Measurements from ENCODE around the gene LONP1. TPM values are rescaled to one million over a fixed set of nuclear protein-coding genes. Genes with fewer than 3 reads are reported as not detected.

The LONP1 gene
- polyA plus RNA-seq, 1 donor from 2014 or later: 43.1 TPM

DNA sequence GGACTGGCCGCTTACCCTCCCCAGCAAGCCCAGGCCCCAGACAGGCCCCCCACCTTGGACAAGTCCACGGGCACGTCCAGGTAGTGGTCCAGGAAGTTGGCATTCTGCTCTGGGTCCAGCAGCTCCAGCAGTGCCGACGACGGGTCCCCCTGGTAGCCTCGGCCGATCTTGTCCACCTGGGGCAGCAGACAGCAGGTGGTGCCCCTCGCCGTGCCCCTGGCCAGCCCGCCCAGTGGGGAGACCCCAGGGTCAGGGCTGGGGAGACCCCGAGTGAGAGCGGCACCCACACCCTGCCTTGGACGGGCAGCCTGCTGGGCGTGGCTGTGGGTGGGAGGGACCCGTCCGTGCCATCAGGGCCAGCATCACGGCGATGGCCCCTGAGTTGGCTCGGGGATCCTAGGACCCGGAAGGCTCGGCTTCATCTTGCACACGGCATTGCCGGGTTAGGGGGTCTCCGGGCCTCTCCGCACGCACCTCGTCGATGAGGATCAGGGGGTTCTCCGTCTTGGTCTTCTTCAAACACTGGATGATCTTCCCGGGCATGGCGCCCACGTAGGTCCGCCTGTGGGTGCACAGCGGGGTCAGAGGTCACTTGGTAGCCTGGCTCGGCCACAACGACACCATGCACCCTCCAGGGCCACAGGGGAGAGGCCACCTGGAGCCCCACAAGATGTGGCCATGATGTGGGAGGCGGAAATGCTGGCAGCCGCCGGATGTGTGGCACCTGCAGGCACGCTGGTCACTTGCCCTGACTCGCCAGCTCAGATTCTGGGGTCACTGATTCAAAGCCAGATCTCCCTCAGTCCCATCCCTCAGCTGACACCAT is 23.5 kb downstream of the LONP1 start:
- no peaks in the 10 kb centered on the region for H3K36me3 ChIP-seq (ENCODE audit: insufficient read depth, low read length)
- H3K9me2 ChIP-seq (ENCODE audit: insufficient read depth, low read length): no peaks in the 10 kb centered on the region
- TF ChIP-seq, protein P1, sequence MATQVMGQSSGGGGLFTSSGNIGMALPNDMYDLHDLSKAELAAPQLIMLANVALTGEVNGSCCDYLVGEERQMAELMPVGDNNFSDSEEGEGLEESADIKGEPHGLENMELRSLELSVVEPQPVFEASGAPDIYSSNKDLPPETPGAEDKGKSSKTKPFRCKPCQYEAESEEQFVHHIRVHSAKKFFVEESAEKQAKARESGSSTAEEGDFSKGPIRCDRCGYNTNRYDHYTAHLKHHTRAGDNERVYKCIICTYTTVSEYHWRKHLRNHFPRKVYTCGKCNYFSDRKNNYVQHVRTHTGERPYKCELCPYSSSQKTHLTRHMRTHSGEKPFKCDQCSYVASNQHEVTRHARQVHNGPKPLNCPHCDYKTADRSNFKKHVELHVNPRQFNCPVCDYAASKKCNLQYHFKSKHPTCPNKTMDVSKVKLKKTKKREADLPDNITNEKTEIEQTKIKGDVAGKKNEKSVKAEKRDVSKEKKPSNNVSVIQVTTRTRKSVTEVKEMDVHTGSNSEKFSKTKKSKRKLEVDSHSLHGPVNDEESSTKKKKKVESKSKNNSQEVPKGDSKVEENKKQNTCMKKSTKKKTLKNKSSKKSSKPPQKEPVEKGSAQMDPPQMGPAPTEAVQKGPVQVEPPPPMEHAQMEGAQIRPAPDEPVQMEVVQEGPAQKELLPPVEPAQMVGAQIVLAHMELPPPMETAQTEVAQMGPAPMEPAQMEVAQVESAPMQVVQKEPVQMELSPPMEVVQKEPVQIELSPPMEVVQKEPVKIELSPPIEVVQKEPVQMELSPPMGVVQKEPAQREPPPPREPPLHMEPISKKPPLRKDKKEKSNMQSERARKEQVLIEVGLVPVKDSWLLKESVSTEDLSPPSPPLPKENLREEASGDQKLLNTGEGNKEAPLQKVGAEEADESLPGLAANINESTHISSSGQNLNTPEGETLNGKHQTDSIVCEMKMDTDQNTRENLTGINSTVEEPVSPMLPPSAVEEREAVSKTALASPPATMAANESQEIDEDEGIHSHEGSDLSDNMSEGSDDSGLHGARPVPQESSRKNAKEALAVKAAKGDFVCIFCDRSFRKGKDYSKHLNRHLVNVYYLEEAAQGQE (IDR thresholded peaks at IDR 0.05; ENCODE audit: borderline replicate concordance): no peak
- TF ChIP-seq SMC3 (conservative IDR thresholded peaks at IDR 0.05; ENCODE audit: poor library complexity) (no peak), POLR2AphosphoS5 (IDR thresholded peaks at IDR 0.05) (no peak), TAF1 (IDR thresholded peaks at IDR 0.05; ENCODE audit: low read depth) (no peak), RAD21 (conservative IDR thresholded peaks at IDR 0.05) (no peak), MXI1 (conservative IDR thresholded peaks at IDR 0.05; ENCODE audit: poor library complexity, severe bottlenecking) (no peak), EP300 (conservative IDR thresholded peaks at IDR 0.05; ENCODE audit: poor library complexity, severe bottlenecking) (no peak), EZH2 (IDR thresholded peaks at IDR 0.05; ENCODE audit: borderline replicate concordance, insufficient read depth, low read length, poor library complexity, severe bottlenecking) (no peak)
- TF ChIP-seq, protein P2, sequence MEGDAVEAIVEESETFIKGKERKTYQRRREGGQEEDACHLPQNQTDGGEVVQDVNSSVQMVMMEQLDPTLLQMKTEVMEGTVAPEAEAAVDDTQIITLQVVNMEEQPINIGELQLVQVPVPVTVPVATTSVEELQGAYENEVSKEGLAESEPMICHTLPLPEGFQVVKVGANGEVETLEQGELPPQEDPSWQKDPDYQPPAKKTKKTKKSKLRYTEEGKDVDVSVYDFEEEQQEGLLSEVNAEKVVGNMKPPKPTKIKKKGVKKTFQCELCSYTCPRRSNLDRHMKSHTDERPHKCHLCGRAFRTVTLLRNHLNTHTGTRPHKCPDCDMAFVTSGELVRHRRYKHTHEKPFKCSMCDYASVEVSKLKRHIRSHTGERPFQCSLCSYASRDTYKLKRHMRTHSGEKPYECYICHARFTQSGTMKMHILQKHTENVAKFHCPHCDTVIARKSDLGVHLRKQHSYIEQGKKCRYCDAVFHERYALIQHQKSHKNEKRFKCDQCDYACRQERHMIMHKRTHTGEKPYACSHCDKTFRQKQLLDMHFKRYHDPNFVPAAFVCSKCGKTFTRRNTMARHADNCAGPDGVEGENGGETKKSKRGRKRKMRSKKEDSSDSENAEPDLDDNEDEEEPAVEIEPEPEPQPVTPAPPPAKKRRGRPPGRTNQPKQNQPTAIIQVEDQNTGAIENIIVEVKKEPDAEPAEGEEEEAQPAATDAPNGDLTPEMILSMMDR (IDR thresholded peaks at IDR 0.05; ENCODE audit: poor library complexity, severe bottlenecking): no peak
- H3K9ac ChIP-seq (ENCODE audit: low read length): no peak overlapping the region
- H3K27ac ChIP-seq (ENCODE audit: low read length): no peak overlapping the region
- H3K4me2 ChIP-seq (ENCODE audit: low read length): no peak overlapping the region
- H3K27me3 ChIP-seq (ENCODE audit: insufficient read depth, low read depth, low read length): no peaks in the 10 kb centered on the region
- H4K20me1 ChIP-seq (ENCODE audit: insufficient read depth): peaks cover 8% of the 10 kb centered on the region
- H3F3A ChIP-seq (ENCODE audit: insufficient read depth, low read length, poor library complexity, severe bottlenecking): no peaks in the 10 kb centered on the region
- peaks cover 9% of the 10 kb centered on the region for H3K79me2 ChIP-seq (replicated peaks; ENCODE audit: insufficient read depth, low read length)
- H2AFZ ChIP-seq (ENCODE audit: low read depth, low read length): no peak overlapping the region
- no peak overlapping the region for H3K4me3 ChIP-seq (ENCODE audit: low read length)
- no peaks in the 10 kb centered on the region for H3K9me3 ChIP-seq (ENCODE audit: low read length)

DNA sequence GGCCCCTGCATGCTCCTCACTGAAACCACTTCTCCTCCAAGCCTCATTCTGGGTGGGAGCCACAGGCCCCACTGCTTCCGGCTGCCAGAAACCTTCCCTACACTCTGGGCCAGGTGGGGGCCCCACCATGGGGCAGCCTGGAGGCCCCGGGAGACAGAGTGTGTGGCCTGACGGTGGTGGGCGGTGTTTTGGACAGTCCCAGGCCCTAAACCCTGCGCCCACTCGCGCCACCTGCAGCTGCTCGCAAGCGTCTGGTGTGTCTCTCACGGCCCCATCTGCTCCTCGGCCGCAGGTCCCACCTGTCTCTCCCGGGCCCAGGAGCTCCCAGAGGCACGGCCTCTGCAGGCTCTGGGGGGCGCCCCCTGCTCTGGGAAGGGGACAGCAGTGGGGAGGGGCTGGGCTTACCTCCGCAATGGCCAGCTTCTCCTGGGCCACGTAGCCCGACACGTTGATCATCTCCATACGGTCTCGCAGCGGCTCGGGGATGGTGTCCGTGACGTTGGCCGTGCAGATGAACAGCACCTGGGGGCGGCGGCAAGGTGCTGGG is 24.2 kb downstream of the LONP1 start:
- H3K9ac ChIP-seq (ENCODE audit: low read length): no peak overlapping the region
- H3K36me3 ChIP-seq (ENCODE audit: insufficient read depth, low read length): no peaks in the 10 kb centered on the region
- H3K79me2 ChIP-seq (replicated peaks; ENCODE audit: insufficient read depth, low read length): peaks cover 15% of the 10 kb centered on the region
- TF ChIP-seq, protein P1 (IDR thresholded peaks at IDR 0.05; ENCODE audit: borderline replicate concordance): no peak
- TF ChIP-seq SMC3 (conservative IDR thresholded peaks at IDR 0.05; ENCODE audit: poor library complexity) (no peak), TAF1 (IDR thresholded peaks at IDR 0.05; ENCODE audit: low read depth) (no peak), EP300 (conservative IDR thresholded peaks at IDR 0.05; ENCODE audit: poor library complexity, severe bottlenecking) (no peak), MXI1 (conservative IDR thresholded peaks at IDR 0.05; ENCODE audit: poor library complexity, severe bottlenecking) (no peak), POLR2AphosphoS5 (IDR thresholded peaks at IDR 0.05) (no peak), RAD21 (conservative IDR thresholded peaks at IDR 0.05) (no peak), EZH2 (IDR thresholded peaks at IDR 0.05; ENCODE audit: borderline replicate concordance, insufficient read depth, low read length, poor library complexity, severe bottlenecking) (no peak)
- TF ChIP-seq, protein P2 (IDR thresholded peaks at IDR 0.05; ENCODE audit: poor library complexity, severe bottlenecking): no peak
- no peak overlapping the region for H3K27ac ChIP-seq (ENCODE audit: low read length)
- H3K9me2 ChIP-seq (ENCODE audit: insufficient read depth, low read length): no peaks in the 10 kb centered on the region
- no peak overlapping the region for H2AFZ ChIP-seq (ENCODE audit: low read depth, low read length)
- no peak overlapping the region for H3K4me2 ChIP-seq (ENCODE audit: low read length)
- H3K9me3 ChIP-seq (ENCODE audit: low read length): no peaks in the 10 kb centered on the region
- H3K27me3 ChIP-seq (ENCODE audit: insufficient read depth, low read depth, low read length): no peaks in the 10 kb centered on the region
- H3F3A ChIP-seq (ENCODE audit: insufficient read depth, low read length, poor library complexity, severe bottlenecking): no peaks in the 10 kb centered on the region
- H3K4me3 ChIP-seq (ENCODE audit: low read length): no peak overlapping the region
- H4K20me1 ChIP-seq (ENCODE audit: insufficient read depth): peaks cover 8% of the 10 kb centered on the region
